Measurements from ENCODE around the gene CA9.
A peak's percentile ranks its signal among the peaks of the same experiment; 100 is the strongest.

Gene CA9

DNA sequence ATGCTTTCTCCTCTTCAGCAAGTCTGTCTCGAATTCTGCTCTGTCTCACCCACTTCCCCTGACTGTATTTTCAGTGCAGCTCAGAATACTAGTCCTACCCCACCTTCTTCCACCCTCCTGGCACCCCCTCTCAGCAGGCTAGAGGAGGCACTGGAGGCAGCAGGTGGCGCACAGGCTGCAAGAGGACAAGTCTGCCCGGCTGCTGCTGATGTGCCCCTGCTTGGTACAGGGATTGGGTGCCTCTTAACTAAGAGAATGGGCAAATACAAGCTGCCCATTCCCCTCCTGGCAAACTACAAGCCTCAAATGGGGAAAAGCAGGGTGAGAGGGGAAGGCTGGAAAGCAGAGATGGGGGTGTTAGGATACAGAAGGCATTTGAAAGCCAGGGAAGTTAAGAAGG, 53.2 kb downstream of the CA9 start:
- Mint-ChIP-seq H3K27ac (peak overlapping the region; percentile 47), H3K4me3 (peak overlapping the region; percentile 44), H3K9me3 (no peaks in the 10 kb centered on the region), H3K4me1 (peaks cover 7% of the 10 kb centered on the region), H3K36me3 (peaks cover 38% of the 10 kb centered on the region), H3K27me3 (no peaks in the 10 kb centered on the region)
- DNase-seq: peak; percentile 65
- CTCF ChIA-PET: interaction anchor here (0.8 to 3.8 kb wide), 14 partner anchors 9 to 155 kb away, joined by 3 to 43 read pairs (median 6); partner anchors contain the start of genes ARHGEF39, CCDC107, CD72 and GBA2

- DNase-seq: no peak
- Mint-ChIP-seq H3K27me3 (no peaks in the 10 kb centered on the region), H3K4me3 (no peak overlapping the region), H3K27ac (no peak overlapping the region), H3K4me1 (peaks cover 7% of the 10 kb centered on the region), H3K9me3 (no peaks in the 10 kb centered on the region), H3K36me3 (peaks cover 32% of the 10 kb centered on the region)
- CTCF ChIA-PET: interaction anchor here (1.2 to 3.8 kb wide), 15 partner anchors 8 to 111 kb away, joined by 3 to 43 read pairs (median 6); partner anchors contain the start of genes ARHGEF39, CCDC107, CD72 and GBA2
These were observed 53.9 kb downstream of the CA9 start for GRCh38 chr9:35727676-35728040.

- DNase-seq: peak; percentile 56
- no peaks in the 10 kb centered on the region for H3K9me3 Mint-ChIP-seq
- H3K27ac Mint-ChIP-seq: no peak overlapping the region
- H3K4me3 Mint-ChIP-seq: no peak overlapping the region
- peaks cover 29% of the 10 kb centered on the region for H3K36me3 Mint-ChIP-seq
- peaks cover 12% of the 10 kb centered on the region for H3K4me1 Mint-ChIP-seq
- CTCF ChIA-PET: interaction anchor here (0.8 to 5.0 kb wide), 16 partner anchors 8 to 112 kb away, joined by 3 to 43 read pairs (median 6); partner anchors contain the start of genes ARHGEF39, CCDC107, CD72 and GBA2
- no peaks in the 10 kb centered on the region for H3K27me3 Mint-ChIP-seq
These were observed 54.6 kb downstream of the CA9 start for GRCh38 chr9:35728041-35728971.

GRCh38 chr9:35729101-35729500, 55.4 kb downstream of the CA9 start:
- Mint-ChIP-seq H3K27me3 (no peaks in the 10 kb centered on the region), H3K27ac (no peak overlapping the region), H3K4me1 (peaks cover 17% of the 10 kb centered on the region), H3K4me3 (no peak overlapping the region), H3K9me3 (no peaks in the 10 kb centered on the region), H3K36me3 (peaks cover 24% of the 10 kb centered on the region)
- DNase-seq: no peak
- CTCF ChIA-PET: interaction anchor here (0.8 to 5.0 kb wide), 12 partner anchors 9 to 239 kb away, joined by 3 to 43 read pairs (median 6); partner anchors contain the start of genes CCDC107, CD72, GBA2 and MSMP

DNA sequence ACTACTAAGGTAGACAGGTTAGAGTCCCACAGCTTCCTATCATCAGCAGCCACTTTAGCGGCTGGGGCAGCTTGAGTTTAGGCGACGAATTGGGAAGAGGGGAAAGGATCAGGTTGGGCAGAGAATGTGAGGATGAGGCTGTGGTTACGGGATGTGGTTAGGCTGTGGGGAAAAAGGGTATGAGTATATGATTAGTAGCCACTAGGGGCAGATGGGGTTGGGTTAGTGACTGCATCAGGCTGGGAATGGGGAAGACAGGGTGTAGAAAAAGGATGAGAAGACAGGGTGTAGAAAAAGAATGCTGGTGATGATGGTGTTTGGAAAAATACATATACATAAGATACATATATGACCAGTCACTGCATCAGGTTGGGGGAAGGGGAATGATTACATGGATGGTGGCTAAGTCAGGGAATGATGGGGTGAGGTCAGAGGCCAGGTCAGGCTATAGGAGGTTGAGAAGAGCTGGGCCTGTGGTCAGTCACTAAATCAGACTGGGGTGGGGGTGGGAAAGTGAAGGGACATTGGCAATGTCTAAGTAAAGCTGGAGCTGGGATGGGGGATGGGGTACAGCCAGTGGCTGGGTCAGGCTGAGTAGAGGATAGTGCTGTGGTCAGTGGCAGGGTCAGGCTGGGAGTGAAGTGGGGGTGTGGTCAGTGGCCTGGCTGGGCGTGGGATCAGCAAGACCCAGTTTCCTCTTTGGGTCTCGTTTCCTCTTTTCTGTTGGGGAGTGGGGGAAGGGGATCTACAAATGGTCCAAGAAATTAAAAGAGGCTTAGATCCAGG, 56.2 kb downstream of the CA9 start:
- Mint-ChIP-seq H3K9me3 (no peaks in the 10 kb centered on the region), H3K27me3 (no peaks in the 10 kb centered on the region), H3K27ac (peak overlapping the region; percentile 21), H3K36me3 (peaks cover 19% of the 10 kb centered on the region), H3K4me3 (no peak overlapping the region), H3K4me1 (peaks cover 20% of the 10 kb centered on the region)
- peak; percentile 48 for DNase-seq
- CTCF ChIA-PET: interaction anchor here (1.3 to 5.0 kb wide), 14 partner anchors 9 to 240 kb away, joined by 3 to 25 read pairs (median 8); partner anchors contain the start of genes CCDC107, CD72, GBA2 and MSMP

DNA sequence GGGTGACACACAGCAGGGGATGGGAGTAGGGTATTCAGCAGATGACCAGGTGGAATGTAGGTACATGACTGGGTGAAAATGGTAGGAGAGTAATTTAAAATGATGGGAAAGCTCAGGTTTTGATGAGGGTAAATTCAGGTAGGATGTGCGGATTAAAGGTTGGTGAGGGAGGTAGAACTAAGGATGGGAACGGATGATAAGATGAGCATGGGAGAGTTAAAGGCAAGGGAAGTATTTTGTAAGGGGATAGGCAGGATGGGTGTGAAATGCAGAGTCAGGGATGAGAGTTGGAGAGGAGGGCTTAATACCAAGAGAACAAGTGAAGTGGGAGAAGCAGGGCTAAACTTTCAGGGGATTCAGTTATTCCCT, 56.7 kb downstream of the CA9 start:
- Mint-ChIP-seq H3K27me3 (no peaks in the 10 kb centered on the region), H3K4me1 (peaks cover 24% of the 10 kb centered on the region), H3K9me3 (no peaks in the 10 kb centered on the region), H3K4me3 (no peak overlapping the region), H3K27ac (peak overlapping the region; percentile 13), H3K36me3 (peaks cover 23% of the 10 kb centered on the region)
- CTCF ChIA-PET: interaction anchor here (0.8 to 5.0 kb wide), 17 partner anchors 14 to 616 kb away, joined by 3 to 25 read pairs (median 5); partner anchors contain the start of genes ARHGEF39, CCDC107, GBA2 and MSMP
- DNase-seq: no peak
